SK-N-SH treated with all-trans-retinoic acid at 6 μM for 48 hours (cell line): ENCODE measurements around the gene AZU1.

ENCODE experiments used
- ATAC-seq: fragments of 200-7000 bp; cut with Tn5 transposase; 3 replicates; pipeline ENCODE4 v1.9.1; 2020; ENCODE audit warnings: mild to moderate bottlenecking, moderate library complexity
- BACH2 ChIP-seq: fragments of 250-450 bp; sonication (Bioruptor Pico); IDR thresholded peaks from 2 replicates; pipeline ENCODE4 v1.9.0; 2021; ENCODE audit warnings: mild to moderate bottlenecking, borderline replicate concordance
- CSDC2 ChIP-seq: fragments of 250-450 bp; sonication (Bioruptor Pico); IDR thresholded peaks from 2 replicates; pipeline ENCODE4 v1.5.0; 2020; ENCODE audit warnings: mild to moderate bottlenecking, moderate library complexity
- CSRNP3 ChIP-seq: fragments of 250-450 bp; sonication (Bioruptor Pico); IDR thresholded peaks from 2 replicates; pipeline ENCODE4 v1.5.1; 2021; ENCODE audit warnings: mild to moderate bottlenecking, moderate library complexity
- ESRRG ChIP-seq: fragments of 250-450 bp; sonication (Bioruptor Pico); IDR thresholded peaks from 2 replicates; pipeline ENCODE4 v1.6.1; 2021; ENCODE audit warnings: mild to moderate bottlenecking
- GLIS3 ChIP-seq: fragments of 250-450 bp; sonication (Bioruptor Pico); IDR thresholded peaks from 2 replicates; pipeline ENCODE4 v1.5.0; 2020; ENCODE audit warnings: mild to moderate bottlenecking, moderate library complexity
- ISL1 ChIP-seq: fragments of 250-450 bp; sonication (Bioruptor Pico); IDR thresholded peaks from 2 replicates; pipeline ENCODE4 v2.1.2; 2022; ENCODE audit warnings: mild to moderate bottlenecking, moderate library complexity
- OSR1 ChIP-seq: fragments of 250-450 bp; sonication (Bioruptor Pico); IDR thresholded peaks from 2 replicates; pipeline ENCODE4 v1.8.0; 2022; ENCODE audit warnings: moderate library complexity, mild to moderate bottlenecking, inconsistent platforms
- POU6F1 ChIP-seq: fragments of 250-450 bp; sonication (Bioruptor Pico); IDR thresholded peaks from 2 replicates; pipeline ENCODE4 v1.8.0; 2021; ENCODE audit warnings: low read depth, mild to moderate bottlenecking, moderate library complexity, borderline replicate concordance
- PPARA ChIP-seq: fragments of 250-450 bp; sonication (Bioruptor Pico); IDR thresholded peaks from 2 replicates; pipeline ENCODE4 v1.5.0; 2020; ENCODE audit warnings: mild to moderate bottlenecking, borderline replicate concordance
- TCF4 ChIP-seq: fragments of 250-450 bp; sonication (Bioruptor Pico); IDR thresholded peaks from 2 replicates; pipeline ENCODE4 v1.8.0; 2021; ENCODE audit warnings: mild to moderate bottlenecking, moderate library complexity, borderline replicate concordance
- TOX ChIP-seq: fragments of 250-450 bp; sonication (Bioruptor Pico); IDR thresholded peaks from 2 replicates; pipeline ENCODE4 v1.8.0; 2021; ENCODE audit warnings: mild to moderate bottlenecking, moderate library complexity, borderline replicate concordance
- TSHZ2 ChIP-seq: fragments of 250-450 bp; sonication (Bioruptor Pico); IDR thresholded peaks from 2 replicates; pipeline ENCODE4 v1.5.0; 2020; ENCODE audit warnings: mild to moderate bottlenecking, moderate library complexity
- ZC3H10 ChIP-seq: fragments of 250-450 bp; sonication (Bioruptor Pico); IDR thresholded peaks from 2 replicates; pipeline ENCODE4 v1.5.1; 2021; ENCODE audit warnings: mild to moderate bottlenecking, moderate library complexity
- ZFP30 ChIP-seq: fragments of 450-650 bp; formaldehyde crosslinking; IDR thresholded peaks from 2 replicates; pipeline ENCODE4 v1.5.0; 2022; ENCODE audit warnings: mild to moderate bottlenecking, moderate library complexity
- ZNF565 ChIP-seq: fragments of 450-650 bp; formaldehyde crosslinking; conservative IDR thresholded peaks from 2 replicates; pipeline ENCODE4 v1.5.0; 2020; ENCODE audit warnings: low read depth, mild to moderate bottlenecking, moderate library complexity
- ZNF70 ChIP-seq: fragments of 450-650 bp; formaldehyde crosslinking; IDR thresholded peaks from 2 replicates; pipeline ENCODE4 v1.5.0; 2020; ENCODE audit warnings: mild to moderate bottlenecking, moderate library complexity
- ZNF8 ChIP-seq: fragments of 450-650 bp; formaldehyde crosslinking; IDR thresholded peaks from 2 replicates; pipeline ENCODE4 v1.5.0; 2020; ENCODE audit warnings: mild to moderate bottlenecking, moderate library complexity

Gene AZU1

GRCh38 chr19:810077-810855 is 17.4 kb upstream of the AZU1 start:
- no peak for ATAC-seq
- TF ChIP-seq GLIS3 (CRISPR knock-in tag) (no peak), ZNF8 (no peak), BACH2 (CRISPR knock-in tag) (no peak), TOX (CRISPR knock-in tag) (no peak), TCF4 (no peak)

- TF ChIP-seq TCF4 (no peak), GLIS3 (CRISPR knock-in tag) (no peak)
These were observed 16.7 kb upstream of the AZU1 start for GRCh38 chr19:810883-811489.

GRCh38 chr19:811506-812048 is 16.1 kb upstream of the AZU1 start:
- no peak for ATAC-seq
- TF ChIP-seq GLIS3 (CRISPR knock-in tag) (no peak), POU6F1 (no peak), BACH2 (CRISPR knock-in tag) (no peak), ZC3H10 (CRISPR knock-in tag) (no peak), ISL1 (CRISPR knock-in tag) (no peak), TSHZ2 (CRISPR knock-in tag) (no peak), TOX (CRISPR knock-in tag) (no peak), TCF4 (no peak), ESRRG (no peak), OSR1 (CRISPR knock-in tag) (no peak), ZNF8 (no peak), ZFP30 (no peak), CSDC2 (CRISPR knock-in tag) (no peak), PPARA (no peak)
- TF ChIP-seq, all 23 proteins: peak for 0

More at GRCh38 chr19:810883-811489, 16.7 kb upstream of the AZU1 start:
- no peak for ATAC-seq

- ATAC-seq, result no peak
These were observed 15.4 kb upstream of the AZU1 start for GRCh38 chr19:812049-812746.

GRCh38 chr19:812747-813218 is 14.9 kb upstream of the AZU1 start:
- no peak for ATAC-seq
- no peak for TF ChIP-seq PPARA
- no peak for TF ChIP-seq ZNF70 (CRISPR knock-in tag)
- no peak for TF ChIP-seq ZNF565 (CRISPR knock-in tag)
- TF ChIP-seq CSRNP3 (CRISPR knock-in tag), result no peak
- TF ChIP-seq GLIS3 (CRISPR knock-in tag), result no peak
- TF ChIP-seq ISL1 (CRISPR knock-in tag), result no peak

More at GRCh38 chr19:812049-812746, 15.4 kb upstream of the AZU1 start:
- no peak for TF ChIP-seq BACH2 (CRISPR knock-in tag)
- TF ChIP-seq CSDC2 (CRISPR knock-in tag), result no peak
- TF ChIP-seq POU6F1, result no peak
